ENCODE data around the gene OR6K2. TPM values are rescaled to one million over a fixed set of nuclear protein-coding genes. Genes with fewer than 3 reads are reported as not detected.

OR6K2 gene
- total RNA-seq, 4 donors from 2014 or later, result not detected

DNA sequence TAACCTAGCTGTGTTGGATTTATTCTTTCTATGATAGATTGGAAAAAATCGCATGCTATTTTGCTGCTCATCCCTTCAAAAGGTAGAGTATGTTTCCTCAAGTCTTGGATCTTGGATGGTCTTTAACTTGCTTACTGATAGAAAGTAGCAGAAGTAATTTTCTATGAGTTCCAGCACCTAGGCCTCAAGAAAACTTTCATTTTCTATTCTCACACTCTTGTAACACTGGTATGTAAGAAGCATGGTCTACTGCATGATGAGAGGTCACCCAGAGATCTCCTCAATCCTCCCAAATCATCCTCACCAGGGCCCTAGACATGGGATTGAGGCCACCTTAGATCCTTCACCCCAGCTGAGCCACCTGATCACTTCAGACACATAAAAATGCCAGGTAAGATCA is 21.2 kb downstream of the OR6K2 start:
- no peak for TF ChIP-seq POLR2A (IDR thresholded peaks at IDR 0.05)
- TF ChIP-seq, protein P1, sequence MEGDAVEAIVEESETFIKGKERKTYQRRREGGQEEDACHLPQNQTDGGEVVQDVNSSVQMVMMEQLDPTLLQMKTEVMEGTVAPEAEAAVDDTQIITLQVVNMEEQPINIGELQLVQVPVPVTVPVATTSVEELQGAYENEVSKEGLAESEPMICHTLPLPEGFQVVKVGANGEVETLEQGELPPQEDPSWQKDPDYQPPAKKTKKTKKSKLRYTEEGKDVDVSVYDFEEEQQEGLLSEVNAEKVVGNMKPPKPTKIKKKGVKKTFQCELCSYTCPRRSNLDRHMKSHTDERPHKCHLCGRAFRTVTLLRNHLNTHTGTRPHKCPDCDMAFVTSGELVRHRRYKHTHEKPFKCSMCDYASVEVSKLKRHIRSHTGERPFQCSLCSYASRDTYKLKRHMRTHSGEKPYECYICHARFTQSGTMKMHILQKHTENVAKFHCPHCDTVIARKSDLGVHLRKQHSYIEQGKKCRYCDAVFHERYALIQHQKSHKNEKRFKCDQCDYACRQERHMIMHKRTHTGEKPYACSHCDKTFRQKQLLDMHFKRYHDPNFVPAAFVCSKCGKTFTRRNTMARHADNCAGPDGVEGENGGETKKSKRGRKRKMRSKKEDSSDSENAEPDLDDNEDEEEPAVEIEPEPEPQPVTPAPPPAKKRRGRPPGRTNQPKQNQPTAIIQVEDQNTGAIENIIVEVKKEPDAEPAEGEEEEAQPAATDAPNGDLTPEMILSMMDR (IDR thresholded peaks at IDR 0.05 in 4 of 5, conservative IDR thresholded peaks at IDR 0.05 in 1 of 5), result no peak
- Histone ChIP-seq H3K9me3 (no peaks in the 10 kb centered on the region), H3K27ac (no peak overlapping the region), H3K36me3 (no peaks in the 10 kb centered on the region), H3K27me3 (no peaks in the 10 kb centered on the region), H3K4me1 (no peaks in the 10 kb centered on the region), H3K4me3 (no peak overlapping the region)
- in situ Hi-C loops (cut with MboI; ENCODE audit: low sequenced_read_pairs in 4 of 4) (no loop called here), intact Hi-C loops (cut with DNase I; ENCODE audit: low total_unique reads) (no loop called here)
- DNase-seq (no peak), ATAC-seq (no peak)

DNA sequence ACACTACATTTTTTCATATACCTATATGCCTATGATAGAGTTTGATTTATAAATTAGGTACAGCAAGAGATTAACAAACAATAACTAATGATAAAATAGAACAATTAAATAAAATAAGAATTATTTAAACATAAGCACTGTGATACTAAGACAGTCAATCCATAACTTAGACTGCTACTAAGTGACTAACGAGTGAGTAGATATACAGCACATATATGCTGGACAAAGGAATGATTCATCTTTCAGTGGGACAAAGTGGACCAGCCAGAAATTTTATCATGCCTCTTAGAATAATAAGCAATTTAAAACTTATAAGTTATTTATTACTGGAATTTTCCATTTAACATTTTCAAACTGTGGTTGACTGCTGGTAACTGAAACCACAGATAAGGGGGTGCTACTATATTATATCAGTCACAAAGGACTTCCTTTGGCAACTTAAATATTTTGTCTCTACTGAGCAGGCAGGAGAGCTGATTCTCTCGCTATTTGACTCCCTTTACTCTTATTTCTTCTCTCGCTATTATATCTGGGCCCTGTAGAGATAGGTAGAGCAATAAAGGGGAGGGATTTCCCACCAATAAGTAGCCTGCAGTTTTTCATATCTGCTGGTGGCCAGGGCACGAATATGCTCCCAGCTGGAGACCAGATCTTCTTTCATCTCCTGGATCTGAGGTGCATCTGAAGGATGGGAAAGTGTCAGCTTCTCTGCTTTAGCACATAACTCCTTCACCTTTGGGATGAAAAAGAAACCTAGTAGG is 24.7 kb downstream of the OR6K2 start:
- no peak overlapping the region for H3K4me3 ChIP-seq
- no peaks in the 10 kb centered on the region for H3K36me3 ChIP-seq
- intact Hi-C loops (cut with DNase I; ENCODE audit: low total_unique reads) (no loop called here), in situ Hi-C loops (cut with MboI; ENCODE audit: low sequenced_read_pairs in 4 of 4) (no loop called here)
- no peaks in the 10 kb centered on the region for H3K27me3 ChIP-seq
- ATAC-seq (no peak), DNase-seq (no peak)
- no peaks in the 10 kb centered on the region for H3K9me3 ChIP-seq
- H3K4me1 ChIP-seq, result no peaks in the 10 kb centered on the region
- H3K27ac ChIP-seq, result no peak overlapping the region
- TF ChIP-seq, protein P1 (IDR thresholded peaks at IDR 0.05 in 4 of 5, conservative IDR thresholded peaks at IDR 0.05 in 1 of 5), result no peak
- no peak for TF ChIP-seq POLR2A (IDR thresholded peaks at IDR 0.05)

DNA sequence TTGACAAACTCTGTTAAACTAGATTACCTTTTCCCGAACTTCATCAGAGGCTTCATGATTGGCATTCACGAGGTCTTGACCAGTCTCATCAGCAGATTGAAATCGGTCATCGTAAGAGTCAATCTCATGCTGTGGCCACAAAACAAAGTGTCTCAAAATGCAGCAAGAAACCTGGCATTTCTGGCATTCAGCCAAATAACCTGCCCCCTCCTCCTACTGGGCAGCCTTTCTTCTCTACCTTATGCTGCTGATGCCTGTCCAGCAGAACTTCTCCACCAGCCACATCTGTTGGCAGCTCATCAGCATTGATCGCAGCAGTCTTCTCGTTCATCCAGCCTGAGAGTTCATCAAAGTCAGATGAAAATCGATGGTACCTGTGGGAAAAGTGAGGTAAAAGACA is 26.1 kb downstream of the OR6K2 start:
- Histone ChIP-seq H3K9me3 (no peaks in the 10 kb centered on the region), H3K36me3 (no peaks in the 10 kb centered on the region), H3K27ac (no peak overlapping the region), H3K4me3 (no peak overlapping the region), H3K27me3 (no peaks in the 10 kb centered on the region), H3K4me1 (no peaks in the 10 kb centered on the region)
- DNase-seq (no peak), ATAC-seq (no peak)
- intact Hi-C loops (cut with DNase I; ENCODE audit: low total_unique reads) (no loop called here), in situ Hi-C loops (cut with MboI; ENCODE audit: low sequenced_read_pairs in 4 of 4) (no loop called here)
- TF ChIP-seq POLR2A (IDR thresholded peaks at IDR 0.05), result no peak
- TF ChIP-seq, protein P1 (IDR thresholded peaks at IDR 0.05 in 4 of 5, conservative IDR thresholded peaks at IDR 0.05 in 1 of 5), result no peak

DNA sequence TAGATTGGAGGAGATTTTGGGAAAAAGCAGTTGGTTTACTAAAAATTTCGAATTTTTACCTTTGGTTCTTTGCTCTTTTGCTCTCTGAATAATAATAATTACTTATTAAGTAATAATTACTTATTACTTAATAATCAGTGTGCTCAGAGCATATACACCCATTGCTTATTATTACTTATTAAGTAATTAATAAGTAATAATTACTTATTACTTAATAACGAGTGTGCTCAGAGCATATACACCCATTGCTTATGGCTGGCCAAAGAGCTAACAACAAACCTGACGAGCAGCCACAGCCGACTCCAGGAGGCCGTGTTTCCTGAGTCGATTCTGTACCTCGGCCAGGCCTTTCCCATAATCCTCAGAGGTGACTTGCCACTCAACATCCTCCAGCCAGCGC is 34.4 kb downstream of the OR6K2 start:
- H3K36me3 ChIP-seq, result no peaks in the 10 kb centered on the region
- no peaks in the 10 kb centered on the region for H3K4me1 ChIP-seq
- intact Hi-C loops (cut with DNase I; ENCODE audit: low total_unique reads), result no loop called here
- no peak for DNase-seq
- H3K27ac ChIP-seq, result no peak overlapping the region
- H3K27me3 ChIP-seq, result no peaks in the 10 kb centered on the region
- no peaks in the 10 kb centered on the region for H3K9me3 ChIP-seq
- H3K4me3 ChIP-seq, result no peak overlapping the region
- in situ Hi-C loops (cut with MboI; ENCODE audit: low sequenced_read_pairs in 4 of 4), result no loop called here
- TF ChIP-seq POLR2A (IDR thresholded peaks at IDR 0.05), result no peak
- TF ChIP-seq, protein P1 (IDR thresholded peaks at IDR 0.05 in 4 of 5, conservative IDR thresholded peaks at IDR 0.05 in 1 of 5), result no peak
- ATAC-seq, result no peak

DNA sequence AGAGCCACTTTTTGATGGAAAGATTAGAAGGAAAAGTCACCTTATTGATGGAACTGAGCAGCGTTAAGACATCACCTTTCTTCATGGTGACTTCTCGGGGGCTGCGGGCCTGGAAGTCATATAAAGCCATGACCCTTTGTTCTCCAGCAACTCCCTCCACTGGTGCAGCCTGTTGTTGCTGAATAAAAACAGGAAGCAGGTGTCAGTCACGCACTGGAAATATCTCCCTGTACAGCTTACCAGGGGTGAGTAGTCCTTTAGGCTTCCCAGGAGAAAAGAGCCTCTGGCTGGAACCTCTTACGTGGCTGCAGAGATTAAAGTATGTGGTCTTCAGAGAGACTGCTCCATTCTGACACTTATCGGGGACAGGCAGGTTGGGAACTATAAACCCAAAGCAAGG is 45.9 kb downstream of the OR6K2 start:
- no peaks in the 10 kb centered on the region for H3K27me3 ChIP-seq
- intact Hi-C loops (cut with DNase I; ENCODE audit: low total_unique reads), result no loop called here
- no peak for TF ChIP-seq POLR2A (IDR thresholded peaks at IDR 0.05)
- TF ChIP-seq, protein P1 (IDR thresholded peaks at IDR 0.05 in 4 of 5, conservative IDR thresholded peaks at IDR 0.05 in 1 of 5), result no peak
- no peak for DNase-seq
- in situ Hi-C loops (cut with MboI; ENCODE audit: low sequenced_read_pairs in 4 of 4), result no loop called here
- no peak overlapping the region for H3K4me3 ChIP-seq
- H3K9me3 ChIP-seq, result no peaks in the 10 kb centered on the region
- H3K27ac ChIP-seq, result no peak overlapping the region
- ATAC-seq, result no peak
- no peaks in the 10 kb centered on the region for H3K36me3 ChIP-seq
- no peaks in the 10 kb centered on the region for H3K4me1 ChIP-seq

Data from gastrocnemius medialis (tissue), 4 donors.